Activated T-cell treated with anti-CD3 and anti-CD28 coated beads, Interleukin-2, amount 50 U/mL, for 24 hours (primary cell): ENCODE measurements around the gene ACKR3.

Source experiments
- DNase-seq: peaks from one replicate; pipeline ENCODE4 v3.0.0-alpha.2; 2020
- H3K27ac Mint-ChIP-seq: 2 replicates; pipeline ENCODE4 v1.8.0; 2020; ENCODE audit warnings: mild to moderate bottlenecking, mixed read lengths
- H3K27me3 Mint-ChIP-seq: 2 replicates; pipeline ENCODE4 v1.8.0; 2020; ENCODE audit warnings: mixed read lengths
- H3K36me3 Mint-ChIP-seq: 2 replicates; pipeline ENCODE4 v1.8.0; 2020; ENCODE audit warnings: low read depth, mixed read lengths
- H3K4me1 Mint-ChIP-seq: 2 replicates; pipeline ENCODE4 v1.8.0; 2020; ENCODE audit warnings: low read depth, mixed read lengths
- H3K4me3 Mint-ChIP-seq: 2 replicates; pipeline ENCODE4 v1.8.0; 2020; ENCODE audit warnings: mild to moderate bottlenecking, moderate library complexity, mixed read lengths
- H3K9me3 Mint-ChIP-seq: 2 replicates; pipeline ENCODE4 v1.8.0; 2020; ENCODE audit warnings: mixed read lengths

ACKR3 gene

DNA sequence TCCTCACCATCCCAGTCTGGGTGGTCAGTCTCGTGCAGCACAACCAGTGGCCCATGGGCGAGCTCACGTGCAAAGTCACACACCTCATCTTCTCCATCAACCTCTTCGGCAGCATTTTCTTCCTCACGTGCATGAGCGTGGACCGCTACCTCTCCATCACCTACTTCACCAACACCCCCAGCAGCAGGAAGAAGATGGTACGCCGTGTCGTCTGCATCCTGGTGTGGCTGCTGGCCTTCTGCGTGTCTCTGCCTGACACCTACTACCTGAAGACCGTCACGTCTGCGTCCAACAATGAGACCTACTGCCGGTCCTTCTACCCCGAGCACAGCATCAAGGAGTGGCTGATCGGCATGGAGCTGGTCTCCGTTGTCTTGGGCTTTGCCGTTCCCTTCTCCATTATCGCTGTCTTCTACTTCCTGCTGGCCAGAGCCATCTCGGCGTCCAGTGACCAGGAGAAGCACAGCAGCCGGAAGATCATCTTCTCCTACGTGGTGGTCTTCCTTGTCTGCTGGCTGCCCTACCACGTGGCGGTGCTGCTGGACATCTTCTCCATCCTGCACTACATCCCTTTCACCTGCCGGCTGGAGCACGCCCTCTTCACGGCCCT is 11.2 kb downstream of the ACKR3 start:
- Mint-ChIP-seq H3K4me1 (no peaks in the 10 kb centered on the region), H3K36me3 (peaks cover 29% of the 10 kb centered on the region), H3K27ac (no peak overlapping the region), H3K4me3 (no peak overlapping the region), H3K27me3 (no peaks in the 10 kb centered on the region), H3K9me3 (no peaks in the 10 kb centered on the region)
- no peak for DNase-seq

DNA sequence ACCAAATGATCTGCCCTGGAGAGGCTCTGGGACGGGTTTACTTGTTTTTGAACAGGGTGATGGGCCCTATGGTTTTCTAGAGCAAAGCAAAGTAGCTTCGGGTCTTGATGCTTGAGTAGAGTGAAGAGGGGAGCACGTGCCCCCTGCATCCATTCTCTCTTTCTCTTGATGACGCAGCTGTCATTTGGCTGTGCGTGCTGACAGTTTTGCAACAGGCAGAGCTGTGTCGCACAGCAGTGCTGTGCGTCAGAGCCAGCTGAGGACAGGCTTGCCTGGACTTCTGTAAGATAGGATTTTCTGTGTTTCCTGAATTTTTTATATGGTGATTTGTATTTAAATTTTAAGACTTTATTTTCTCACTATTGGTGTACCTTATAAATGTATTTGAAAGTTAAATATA is 11.9 kb downstream of the ACKR3 start:
- no peak overlapping the region for H3K27ac Mint-ChIP-seq
- no peak for DNase-seq
- H3K4me3 Mint-ChIP-seq, result no peak overlapping the region
- H3K9me3 Mint-ChIP-seq, result peaks cover 2% of the 10 kb centered on the region
- no peaks in the 10 kb centered on the region for H3K4me1 Mint-ChIP-seq
- H3K27me3 Mint-ChIP-seq, result no peaks in the 10 kb centered on the region
- peaks cover 29% of the 10 kb centered on the region for H3K36me3 Mint-ChIP-seq

DNA sequence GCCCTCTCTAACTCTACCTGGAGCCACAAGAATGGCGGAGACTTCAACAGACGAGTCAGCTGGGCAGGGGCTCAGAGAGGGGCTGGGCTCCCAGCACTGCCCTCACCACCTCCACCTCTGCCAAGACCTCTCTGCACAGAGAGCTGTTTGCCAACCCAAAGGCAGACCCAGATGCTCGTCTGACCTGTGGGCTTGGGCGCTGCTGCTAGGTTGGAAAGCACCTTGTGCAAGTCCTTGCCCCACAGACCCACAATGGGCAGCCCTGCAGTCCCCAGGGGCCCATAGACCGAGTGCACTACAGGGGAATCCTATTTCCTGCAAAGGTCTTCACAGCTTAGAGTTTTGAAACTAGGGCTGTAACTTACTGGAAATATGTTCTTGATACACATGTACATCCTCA is 13.3 kb downstream of the ACKR3 start:
- peaks cover 5% of the 10 kb centered on the region for H3K9me3 Mint-ChIP-seq
- no peaks in the 10 kb centered on the region for H3K4me1 Mint-ChIP-seq
- no peak overlapping the region for H3K27ac Mint-ChIP-seq
- H3K4me3 Mint-ChIP-seq, result no peak overlapping the region
- no peak for DNase-seq
- H3K27me3 Mint-ChIP-seq, result no peaks in the 10 kb centered on the region
- peaks cover 23% of the 10 kb centered on the region for H3K36me3 Mint-ChIP-seq

DNA sequence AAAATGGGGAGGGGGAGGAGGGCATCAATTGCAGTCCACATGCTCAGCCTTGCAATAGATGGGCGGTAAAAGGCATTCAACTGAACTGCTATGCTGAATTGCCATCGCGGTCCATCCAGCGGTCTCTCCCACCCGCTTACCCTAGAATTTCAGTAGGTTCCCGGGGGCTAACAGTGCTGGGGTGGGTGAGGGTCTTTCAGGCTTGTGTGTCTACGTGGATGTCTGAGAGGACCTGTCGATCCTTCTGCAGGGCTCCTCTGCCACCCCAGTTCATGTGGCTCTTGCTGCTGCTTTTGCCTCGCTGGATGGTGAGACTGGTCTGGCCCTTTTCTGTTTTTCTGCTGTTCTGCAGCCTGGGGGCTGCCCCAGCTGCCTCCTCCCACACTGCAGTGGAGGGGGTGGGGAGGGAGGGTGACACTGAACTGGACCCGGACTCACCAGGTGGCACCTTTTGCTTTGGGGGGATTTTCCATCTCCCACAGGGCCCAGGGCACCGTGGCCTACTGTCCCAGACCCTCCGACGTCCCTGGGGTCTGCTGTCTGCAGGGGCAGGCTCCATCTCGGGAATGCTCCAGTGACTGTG is 14.1 kb downstream of the ACKR3 start:
- H3K36me3 Mint-ChIP-seq, result peaks cover 23% of the 10 kb centered on the region
- H3K27me3 Mint-ChIP-seq, result no peaks in the 10 kb centered on the region
- H3K27ac Mint-ChIP-seq, result no peak overlapping the region
- DNase-seq, result no peak
- H3K4me1 Mint-ChIP-seq, result no peaks in the 10 kb centered on the region
- peaks cover 5% of the 10 kb centered on the region for H3K9me3 Mint-ChIP-seq
- H3K4me3 Mint-ChIP-seq, result no peak overlapping the region

DNA sequence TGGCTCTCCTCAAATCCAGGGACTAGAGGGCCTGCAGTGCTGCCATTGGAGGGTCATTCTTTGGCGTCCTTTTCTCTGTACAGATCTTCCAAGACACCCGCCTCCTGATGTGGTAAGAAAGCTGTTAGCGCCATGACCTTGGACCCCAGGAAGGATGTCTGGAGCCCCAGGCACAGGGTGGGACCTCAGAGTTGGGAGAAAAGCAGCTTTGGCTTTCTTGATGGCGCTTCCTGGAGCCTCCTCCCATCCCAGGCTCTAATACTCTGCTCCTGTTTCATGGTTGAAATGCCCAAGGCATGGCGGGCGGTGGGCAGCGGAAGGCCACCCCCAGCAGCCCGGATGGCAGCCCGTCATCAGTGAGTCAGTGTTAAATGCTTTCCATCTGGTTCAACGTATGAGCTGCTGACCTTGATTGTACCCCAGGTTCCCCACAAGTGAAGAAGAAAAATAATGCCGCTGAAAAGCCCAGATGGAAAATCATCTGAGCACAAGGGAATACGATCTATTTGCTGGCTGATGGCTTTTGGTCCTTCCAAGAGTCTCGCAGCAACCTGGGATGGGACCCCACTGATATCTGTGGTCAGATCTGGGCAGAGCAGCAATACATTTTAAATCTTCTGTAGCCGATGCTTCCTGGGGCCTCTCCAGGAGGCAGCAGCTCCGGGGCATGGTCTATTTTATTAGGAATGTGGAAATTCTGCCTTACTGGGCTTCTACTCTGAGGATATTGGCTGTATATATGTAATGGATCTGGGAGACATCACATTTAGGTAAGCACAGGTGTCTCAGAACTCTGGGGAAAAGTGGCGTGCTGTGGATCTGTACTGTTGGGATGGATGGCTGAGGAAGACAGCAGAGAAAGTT is 15.1 kb downstream of the ACKR3 start:
- Mint-ChIP-seq H3K9me3 (peaks cover 5% of the 10 kb centered on the region), H3K4me1 (no peaks in the 10 kb centered on the region), H3K4me3 (no peak overlapping the region), H3K27ac (no peak overlapping the region), H3K27me3 (no peaks in the 10 kb centered on the region), H3K36me3 (peaks cover 21% of the 10 kb centered on the region)
- no peak for DNase-seq

DNA sequence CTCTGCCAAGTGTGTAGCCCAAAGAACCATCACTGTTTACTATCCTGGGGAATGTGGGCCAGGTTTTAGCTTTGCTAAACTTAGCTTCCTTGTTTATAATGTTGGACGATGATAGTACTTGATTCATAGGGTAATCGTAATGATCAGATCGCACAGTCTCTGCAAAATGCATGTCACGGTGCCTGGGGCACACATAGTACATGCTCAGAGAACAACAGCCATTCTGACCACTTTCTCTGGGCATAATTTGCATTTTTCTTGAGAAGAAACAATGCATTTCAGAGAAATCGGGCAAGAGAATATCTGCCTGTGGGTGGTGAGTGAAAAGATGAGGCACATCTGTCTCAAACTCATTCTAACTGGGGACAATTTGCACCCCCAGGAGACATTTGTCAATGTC is 16.3 kb downstream of the ACKR3 start:
- H3K9me3 Mint-ChIP-seq, result peaks cover 5% of the 10 kb centered on the region
- no peaks in the 10 kb centered on the region for H3K27me3 Mint-ChIP-seq
- H3K4me3 Mint-ChIP-seq, result no peak overlapping the region
- H3K36me3 Mint-ChIP-seq, result peaks cover 11% of the 10 kb centered on the region
- H3K27ac Mint-ChIP-seq, result no peak overlapping the region
- H3K4me1 Mint-ChIP-seq, result no peaks in the 10 kb centered on the region
- no peak for DNase-seq

DNA sequence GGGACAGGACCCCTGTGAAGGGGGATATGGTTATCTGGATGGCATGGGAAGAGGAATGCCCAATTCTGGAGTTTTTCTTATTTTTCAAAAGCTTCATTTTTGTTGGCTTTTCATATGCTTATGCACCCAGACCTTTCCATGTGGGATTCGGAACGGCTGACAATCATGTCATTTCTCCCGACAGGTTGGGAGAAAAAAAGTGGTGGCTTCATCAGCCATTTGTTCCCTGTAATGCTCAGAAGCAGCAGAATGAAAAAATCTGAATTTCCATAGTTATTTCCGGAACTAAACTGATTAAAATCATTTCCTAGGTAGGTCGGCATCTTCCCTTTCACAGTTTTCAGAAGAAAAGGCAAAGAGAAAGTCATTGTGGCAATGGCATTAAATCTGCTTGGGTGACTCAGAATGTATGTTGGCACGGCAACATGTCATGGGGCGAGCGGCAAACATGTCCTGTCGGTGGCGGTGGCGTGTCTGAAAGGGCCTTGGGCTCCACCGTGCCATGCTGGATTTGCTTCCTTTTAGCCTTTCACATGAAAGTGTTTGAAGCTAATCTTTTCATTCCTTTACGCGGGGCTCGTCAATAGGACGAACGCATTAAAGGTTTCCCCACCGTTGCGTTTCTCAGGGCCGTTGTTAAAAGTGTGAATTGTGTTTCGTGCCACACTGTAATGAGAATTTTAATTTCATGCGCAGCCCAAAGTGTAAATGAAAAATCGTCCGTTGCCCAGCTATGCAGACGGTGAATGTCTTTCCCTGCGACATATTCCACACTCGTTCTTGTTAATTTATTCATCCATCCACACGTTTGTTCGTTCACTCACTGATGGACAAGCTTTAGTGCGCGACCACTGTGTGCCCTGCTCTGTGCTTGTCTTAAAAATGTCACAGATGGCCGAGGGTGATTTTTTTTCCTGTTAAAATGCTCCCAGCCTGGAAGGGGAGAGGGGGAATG is 18.5 kb downstream of the ACKR3 start:
- Mint-ChIP-seq H3K4me1 (no peaks in the 10 kb centered on the region), H3K9me3 (peaks cover 5% of the 10 kb centered on the region), H3K4me3 (no peak overlapping the region)

DNA sequence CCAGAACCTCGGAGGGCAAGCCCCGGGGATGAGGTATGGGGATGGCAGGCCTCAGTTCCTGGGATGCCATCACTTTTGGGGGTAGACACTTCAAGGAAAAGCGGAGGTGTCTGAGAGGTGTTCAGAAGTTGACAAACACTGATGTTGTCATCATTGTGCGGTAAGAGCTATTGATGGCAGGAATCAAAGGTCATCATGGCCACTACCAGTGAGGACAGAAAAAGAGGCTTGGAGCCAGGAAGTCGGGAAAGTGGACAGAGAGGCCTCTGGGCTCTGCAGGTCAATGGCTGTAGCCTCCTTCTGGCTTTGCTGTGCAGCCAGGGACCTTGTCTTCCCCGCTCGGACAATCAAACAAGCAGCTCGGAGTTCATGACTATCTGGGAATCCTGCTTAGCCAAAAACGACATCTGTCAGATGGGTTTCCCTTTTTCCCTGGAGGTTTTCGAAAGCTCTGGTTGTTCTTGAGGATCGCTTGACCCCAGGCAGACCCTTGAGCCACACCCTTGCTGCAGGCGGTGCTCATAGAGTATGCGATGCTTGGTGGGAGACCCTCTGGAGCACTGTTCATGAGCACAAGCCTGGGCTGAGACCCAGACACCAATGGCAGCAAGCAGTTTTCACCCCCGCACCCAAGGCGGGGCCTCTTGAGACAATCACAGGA is 19.4 kb downstream of the ACKR3 start:
- no peaks in the 10 kb centered on the region for H3K27me3 Mint-ChIP-seq
- no peak overlapping the region for H3K27ac Mint-ChIP-seq
- no peaks in the 10 kb centered on the region for H3K4me1 Mint-ChIP-seq
- H3K4me3 Mint-ChIP-seq, result no peak overlapping the region
- H3K9me3 Mint-ChIP-seq, result peaks cover 5% of the 10 kb centered on the region
- H3K36me3 Mint-ChIP-seq, result no peaks in the 10 kb centered on the region
- no peak for DNase-seq

More for the DNA sequence above, 18.5 kb downstream of the ACKR3 start:
- Mint-ChIP-seq H3K27ac (no peak overlapping the region), H3K36me3 (no peaks in the 10 kb centered on the region), H3K27me3 (no peaks in the 10 kb centered on the region)
- DNase-seq, result no peak

DNA sequence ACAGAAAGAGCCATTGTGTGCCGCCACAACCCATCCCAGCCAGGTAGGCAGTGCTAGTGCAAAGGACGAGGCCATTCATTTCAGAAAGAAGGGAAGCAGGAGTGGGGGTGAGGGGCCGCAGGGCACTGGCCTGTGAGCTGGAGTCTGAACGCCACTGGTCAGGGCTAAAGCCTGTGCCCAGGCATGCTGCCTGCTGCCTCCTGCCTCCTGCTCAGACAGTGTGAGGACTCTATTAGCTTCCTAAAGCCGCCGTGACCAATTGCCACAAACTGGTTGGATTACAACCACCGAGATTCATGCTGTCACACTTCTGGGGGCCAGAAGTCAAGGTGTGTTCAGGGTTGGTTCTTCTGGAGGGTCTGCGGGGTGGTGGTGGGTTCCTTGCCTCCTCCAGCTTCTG is 21.2 kb downstream of the ACKR3 start:
- Mint-ChIP-seq H3K4me1 (no peaks in the 10 kb centered on the region), H3K27ac (no peak overlapping the region), H3K9me3 (peaks cover 5% of the 10 kb centered on the region), H3K27me3 (no peaks in the 10 kb centered on the region), H3K36me3 (no peaks in the 10 kb centered on the region), H3K4me3 (no peak overlapping the region)
- no peak for DNase-seq

DNA sequence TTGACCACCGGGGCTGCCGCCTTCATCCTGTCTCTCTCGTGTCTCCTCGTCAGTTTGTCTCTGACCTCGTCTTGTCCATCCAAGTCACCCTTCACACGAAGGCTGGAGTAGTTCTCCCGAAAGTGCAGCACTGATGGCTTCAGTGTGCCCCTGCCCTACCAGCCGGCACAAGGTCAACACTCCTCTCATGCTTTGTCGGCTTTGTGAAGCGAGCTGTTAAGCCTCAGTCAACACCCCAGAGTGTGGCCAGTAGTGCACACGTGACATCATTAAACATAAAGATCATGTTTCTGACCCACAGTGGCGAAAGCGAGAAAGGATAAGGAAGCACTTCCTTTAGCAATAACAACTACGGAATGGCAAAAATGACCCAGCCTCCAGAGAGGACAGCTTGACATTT is 23.2 kb downstream of the ACKR3 start:
- Mint-ChIP-seq H3K36me3 (no peaks in the 10 kb centered on the region), H3K9me3 (no peaks in the 10 kb centered on the region), H3K27me3 (no peaks in the 10 kb centered on the region), H3K27ac (no peak overlapping the region), H3K4me1 (no peaks in the 10 kb centered on the region), H3K4me3 (no peak overlapping the region)
- no peak for DNase-seq

DNA sequence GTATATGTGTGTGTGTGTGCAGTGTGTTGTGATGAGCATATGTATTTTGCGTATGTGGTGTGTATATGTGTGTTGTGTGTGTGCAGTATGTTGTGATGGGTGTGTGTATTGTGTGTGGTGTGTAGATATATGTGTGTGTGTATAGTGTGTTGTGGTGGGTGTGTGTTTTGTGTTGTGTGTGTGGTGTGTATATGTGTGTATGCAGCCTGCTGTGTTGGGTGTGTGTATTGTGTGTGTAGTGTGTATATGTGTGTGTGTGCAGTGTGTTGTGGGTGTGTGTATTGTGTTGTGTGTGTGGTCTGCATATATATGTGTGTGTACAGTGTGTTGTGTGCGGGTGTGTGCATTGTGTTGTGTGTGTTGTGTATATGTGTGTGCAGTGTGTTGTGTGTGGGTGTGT is 23.9 kb downstream of the ACKR3 start:
- Mint-ChIP-seq H3K9me3 (no peaks in the 10 kb centered on the region), H3K4me3 (no peak overlapping the region), H3K27ac (no peak overlapping the region), H3K36me3 (no peaks in the 10 kb centered on the region), H3K4me1 (no peaks in the 10 kb centered on the region), H3K27me3 (no peaks in the 10 kb centered on the region)
- no peak for DNase-seq

DNA sequence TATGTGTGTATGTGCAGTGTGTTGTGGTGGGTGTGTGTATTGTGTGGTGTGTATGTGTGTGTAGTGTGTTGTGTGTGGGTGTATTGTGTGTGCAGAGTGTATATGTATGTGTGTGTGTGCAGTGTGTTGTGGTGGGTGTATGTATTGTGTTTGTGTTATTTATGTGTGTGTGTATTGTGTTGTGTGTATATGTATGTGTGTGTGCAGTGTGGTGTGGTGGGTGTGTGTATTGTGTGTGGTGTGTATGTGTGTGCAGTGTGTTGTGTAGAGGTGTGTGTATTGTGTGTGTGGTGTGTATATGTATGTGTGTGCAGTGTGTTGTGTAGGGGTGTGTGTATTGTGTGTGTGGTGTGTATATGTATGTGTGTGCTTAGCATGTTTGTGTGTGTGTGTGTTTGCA is 24.3 kb downstream of the ACKR3 start:
- Mint-ChIP-seq H3K27ac (no peak overlapping the region), H3K36me3 (no peaks in the 10 kb centered on the region), H3K4me1 (no peaks in the 10 kb centered on the region), H3K9me3 (no peaks in the 10 kb centered on the region), H3K27me3 (no peaks in the 10 kb centered on the region), H3K4me3 (no peak overlapping the region)
- DNase-seq, result no peak

DNA sequence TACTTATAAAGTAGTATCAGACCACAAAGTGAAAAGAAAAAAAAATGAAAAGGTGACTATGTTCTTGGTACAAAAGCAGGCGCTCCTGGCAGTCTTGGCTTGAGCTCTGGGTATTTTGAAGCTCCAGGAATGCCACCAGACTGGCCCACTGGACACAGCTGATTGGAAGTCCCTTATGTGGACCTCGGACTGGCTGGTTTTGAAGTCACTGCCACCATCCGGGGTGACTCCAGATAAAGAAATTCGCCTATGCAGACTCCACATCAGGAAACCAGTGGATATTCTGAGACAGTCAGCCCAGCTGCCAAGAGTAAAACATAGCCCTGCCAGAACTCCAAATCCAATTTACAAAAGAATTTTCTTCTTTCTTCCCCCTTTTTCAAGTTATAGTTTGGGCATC is 28.0 kb downstream of the ACKR3 start:
- no peaks in the 10 kb centered on the region for H3K36me3 Mint-ChIP-seq
- no peaks in the 10 kb centered on the region for H3K9me3 Mint-ChIP-seq
- no peaks in the 10 kb centered on the region for H3K27me3 Mint-ChIP-seq
- H3K27ac Mint-ChIP-seq, result no peak overlapping the region
- DNase-seq, result no peak
- H3K4me1 Mint-ChIP-seq, result no peaks in the 10 kb centered on the region
- no peak overlapping the region for H3K4me3 Mint-ChIP-seq

DNA sequence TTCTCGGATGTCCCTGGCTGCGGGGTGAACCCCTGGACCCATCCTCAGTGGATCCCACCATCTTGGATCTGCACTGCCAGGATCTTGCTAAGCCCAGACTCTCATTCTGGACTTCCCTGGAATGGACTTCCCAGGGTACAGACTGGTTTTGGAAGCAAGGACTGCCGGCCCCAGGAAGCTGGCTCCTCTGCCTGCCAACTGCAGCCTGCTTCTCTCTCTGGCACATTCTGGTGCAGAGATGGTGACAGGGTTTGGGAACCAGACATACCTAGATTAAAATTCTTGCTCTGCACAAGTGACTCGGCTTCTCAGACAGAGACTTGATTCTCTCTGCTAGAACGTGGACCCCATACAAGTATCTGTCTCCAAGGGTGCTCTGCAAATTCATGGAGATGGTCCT is 29.4 kb downstream of the ACKR3 start:
- Mint-ChIP-seq H3K4me1 (no peaks in the 10 kb centered on the region), H3K9me3 (no peaks in the 10 kb centered on the region), H3K4me3 (no peak overlapping the region), H3K27ac (no peak overlapping the region), H3K27me3 (no peaks in the 10 kb centered on the region), H3K36me3 (no peaks in the 10 kb centered on the region)
- DNase-seq, result no peak
